Stimulated activated naive B cell treated with anti-CD40 and anti-IgM and Interleukin-4, amounts not matched to agents 10 μg/mL and 1 μg/mL and 100 μg/mL, for 72 hours (primary cell): ENCODE measurements around the gene SULF2.

ENCODE experiments used
- ATAC-seq, 2 donors: fragments of 150-1000 bp; cut with Tn5 transposase; replicated peaks; 2 replicates each; pipeline ENCODE4 v1.10.0; 2021; ENCODE audit warnings: moderate library complexity in 1 of 2
- DNase-seq: peaks from one replicate; pipeline ENCODE4 v3.0.0; 2021
- H3K27ac Mint-ChIP-seq: one replicate; pipeline ENCODE4 v1.8.0; 2022; ENCODE audit warnings: mild to moderate bottlenecking, mixed read lengths
- H3K27me3 Mint-ChIP-seq, 2 donors: one replicate each; pipeline ENCODE4 v1.8.0; 2022; ENCODE audit warnings: mixed read lengths in 2 of 2
- H3K36me3 Mint-ChIP-seq, 2 donors: one replicate each; pipeline ENCODE4 v1.8.0; 2022; ENCODE audit warnings: mixed read lengths in 2 of 2, mild to moderate bottlenecking in 1 of 2
- H3K4me1 Mint-ChIP-seq, 2 donors: one replicate each; pipeline ENCODE4 v1.8.0; 2022; ENCODE audit warnings: mixed read lengths in 2 of 2, mild to moderate bottlenecking in 1 of 2
- H3K4me3 Mint-ChIP-seq, 2 donors: one replicate each; pipeline ENCODE4 v1.8.0; 2022; ENCODE audit warnings: mild to moderate bottlenecking in 2 of 2, mixed read lengths in 2 of 2, moderate library complexity in 1 of 2
- H3K9me3 Mint-ChIP-seq, 2 donors: one replicate each; pipeline ENCODE4 v1.8.0; 2022; ENCODE audit warnings: mixed read lengths in 2 of 2, mild to moderate bottlenecking in 1 of 2

SULF2 gene

GRCh38 chr20:47684306-47685080 is 100.8 kb downstream of the SULF2 start:
- Mint-ChIP-seq H3K27me3 (peaks cover 5 to 8% of the 10 kb centered on the region in 2 donors), H3K4me1 (no peaks in the 10 kb centered on the region), H3K27ac (no peak overlapping the region), H3K4me3 (no peak overlapping the region), H3K36me3 (peaks cover 2 to 5% of the 10 kb centered on the region in 2 donors), H3K9me3 (peaks cover 0 to 6% of the 10 kb centered on the region in 2 donors)
- DNase-seq (no peak), ATAC-seq (no peak)

GRCh38 chr20:47682916-47683315 is 102.4 kb downstream of the SULF2 start:
- DNase-seq (no peak), ATAC-seq (no peak)
- H3K27ac Mint-ChIP-seq: no peak overlapping the region
- H3K9me3 Mint-ChIP-seq: peaks cover 0 to 4% of the 10 kb centered on the region in 2 donors
- peaks cover 0 to 7% of the 10 kb centered on the region in 2 donors for H3K27me3 Mint-ChIP-seq
- H3K36me3 Mint-ChIP-seq: peaks cover 0 to 5% of the 10 kb centered on the region in 2 donors
- peaks cover 0 to under 1% of the 10 kb centered on the region in 2 donors for H3K4me1 Mint-ChIP-seq
- H3K4me3 Mint-ChIP-seq: no peak overlapping the region

GRCh38 chr20:47682028-47682783 is 103.1 kb downstream of the SULF2 start:
- Mint-ChIP-seq H3K36me3 (no peaks in the 10 kb centered on the region), H3K9me3 (no peaks in the 10 kb centered on the region), H3K27me3 (no peaks in the 10 kb centered on the region), H3K4me3 (no peak overlapping the region), H3K4me1 (peaks cover 0 to 1% of the 10 kb centered on the region in 2 donors), H3K27ac (no peak overlapping the region)
- DNase-seq (no peak), ATAC-seq (no peak)

- ATAC-seq: no peak
These were observed 104.3 kb downstream of the SULF2 start for GRCh38 chr20:47680804-47681529.

DNA sequence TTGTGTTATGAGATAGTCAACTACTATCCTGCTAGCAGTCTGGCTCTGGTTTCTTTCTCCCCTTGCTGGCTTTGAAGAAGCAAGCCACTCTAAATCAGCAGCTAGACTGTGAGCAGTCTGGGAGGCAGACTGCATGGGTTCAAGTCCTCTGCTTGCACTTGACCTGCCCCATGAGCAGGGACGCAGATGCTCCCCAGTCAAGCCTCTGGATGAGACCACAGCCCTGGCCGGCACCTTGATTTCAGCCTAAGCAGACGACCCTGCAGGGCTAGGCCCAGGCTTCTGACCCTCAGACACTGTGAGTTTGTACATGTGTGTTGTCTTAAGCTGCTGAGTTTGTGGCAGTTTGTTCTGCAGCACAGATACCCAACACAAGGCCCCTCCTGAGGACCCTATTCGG is 105.8 kb downstream of the SULF2 start:
- peaks cover 0 to 1% of the 10 kb centered on the region in 2 donors for H3K4me1 Mint-ChIP-seq
- H3K27me3 Mint-ChIP-seq: no peaks in the 10 kb centered on the region
- no peak overlapping the region for H3K4me3 Mint-ChIP-seq
- DNase-seq (no peak), ATAC-seq (no peak)
- H3K36me3 Mint-ChIP-seq: no peaks in the 10 kb centered on the region
- no peak overlapping the region for H3K27ac Mint-ChIP-seq
- no peaks in the 10 kb centered on the region for H3K9me3 Mint-ChIP-seq

More at GRCh38 chr20:47680804-47681529, 104.3 kb downstream of the SULF2 start:
- no peak overlapping the region for H3K4me3 Mint-ChIP-seq
- H3K4me1 Mint-ChIP-seq: peaks cover 0 to 1% of the 10 kb centered on the region in 2 donors
- H3K9me3 Mint-ChIP-seq: no peaks in the 10 kb centered on the region
- no peaks in the 10 kb centered on the region for H3K36me3 Mint-ChIP-seq
- DNase-seq: no peak
- H3K27me3 Mint-ChIP-seq: no peaks in the 10 kb centered on the region
- H3K27ac Mint-ChIP-seq: no peak overlapping the region

GRCh38 chr20:47678536-47678935 is 106.7 kb downstream of the SULF2 start:
- no peaks in the 10 kb centered on the region for H3K36me3 Mint-ChIP-seq
- no peaks in the 10 kb centered on the region for H3K9me3 Mint-ChIP-seq
- DNase-seq (no peak), ATAC-seq (no peak)
- peaks cover 0 to 1% of the 10 kb centered on the region in 2 donors for H3K4me1 Mint-ChIP-seq
- no peak overlapping the region for H3K27ac Mint-ChIP-seq
- no peaks in the 10 kb centered on the region for H3K27me3 Mint-ChIP-seq
- H3K4me3 Mint-ChIP-seq: no peak overlapping the region

DNA sequence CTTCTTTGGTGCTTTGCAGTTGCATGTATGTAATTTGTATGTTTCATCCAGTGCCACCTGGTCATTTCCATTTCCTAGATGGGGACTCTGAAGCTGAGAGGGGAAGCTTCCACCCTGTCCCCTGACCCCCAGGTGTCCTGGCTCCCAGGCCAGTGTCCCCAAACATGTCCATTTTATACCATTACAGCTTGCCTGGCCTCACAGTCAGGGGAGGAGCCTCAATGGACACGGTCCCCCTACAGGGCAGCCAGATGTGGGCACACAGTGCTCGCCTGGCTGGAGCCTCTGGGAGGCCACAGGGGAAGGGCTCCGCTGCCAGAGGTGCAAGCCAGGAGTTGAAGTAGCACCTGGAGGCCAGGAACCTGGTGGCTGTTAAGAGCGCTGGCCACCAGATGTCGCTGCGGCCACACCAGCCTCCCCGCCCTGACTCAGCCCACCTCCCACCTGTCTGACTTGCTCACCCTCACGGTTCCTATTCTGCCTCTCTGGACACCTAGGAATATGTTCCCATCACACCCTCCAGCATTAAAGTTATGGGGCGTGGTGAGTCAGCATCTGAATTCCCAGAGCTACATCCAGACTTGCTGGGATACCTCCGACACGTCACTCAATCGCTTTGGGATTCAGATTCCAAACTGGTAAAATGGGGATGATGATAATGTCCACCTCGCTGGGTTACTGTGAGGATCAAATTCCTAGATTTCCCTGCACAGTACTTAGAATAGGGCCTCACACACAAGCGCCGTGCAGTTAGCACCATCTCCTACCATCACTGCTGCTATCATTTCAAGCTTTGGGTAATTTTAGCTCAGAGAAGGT is 107.4 kb downstream of the SULF2 start:
- H3K36me3 Mint-ChIP-seq: no peaks in the 10 kb centered on the region
- H3K4me3 Mint-ChIP-seq: no peak overlapping the region
- no peaks in the 10 kb centered on the region for H3K27me3 Mint-ChIP-seq
- ATAC-seq (peak; percentile 85 to 90), DNase-seq (peak; percentile 51)
- H3K9me3 Mint-ChIP-seq: no peaks in the 10 kb centered on the region
- H3K4me1 Mint-ChIP-seq: peaks cover 0 to 1% of the 10 kb centered on the region in 2 donors
- H3K27ac Mint-ChIP-seq: peak overlapping the region; percentile 47

GRCh38 chr20:47676912-47677634 is 108.2 kb downstream of the SULF2 start:
- ATAC-seq (no peak), DNase-seq (no peak)
- Mint-ChIP-seq H3K4me1 (peaks cover 0 to 1% of the 10 kb centered on the region in 2 donors), H3K27ac (no peak overlapping the region), H3K27me3 (no peaks in the 10 kb centered on the region), H3K4me3 (no peak overlapping the region), H3K36me3 (no peaks in the 10 kb centered on the region), H3K9me3 (no peaks in the 10 kb centered on the region)

- H3K9me3 Mint-ChIP-seq: no peaks in the 10 kb centered on the region
These were observed 109.0 kb downstream of the SULF2 start for GRCh38 chr20:47676219-47676721.

DNA sequence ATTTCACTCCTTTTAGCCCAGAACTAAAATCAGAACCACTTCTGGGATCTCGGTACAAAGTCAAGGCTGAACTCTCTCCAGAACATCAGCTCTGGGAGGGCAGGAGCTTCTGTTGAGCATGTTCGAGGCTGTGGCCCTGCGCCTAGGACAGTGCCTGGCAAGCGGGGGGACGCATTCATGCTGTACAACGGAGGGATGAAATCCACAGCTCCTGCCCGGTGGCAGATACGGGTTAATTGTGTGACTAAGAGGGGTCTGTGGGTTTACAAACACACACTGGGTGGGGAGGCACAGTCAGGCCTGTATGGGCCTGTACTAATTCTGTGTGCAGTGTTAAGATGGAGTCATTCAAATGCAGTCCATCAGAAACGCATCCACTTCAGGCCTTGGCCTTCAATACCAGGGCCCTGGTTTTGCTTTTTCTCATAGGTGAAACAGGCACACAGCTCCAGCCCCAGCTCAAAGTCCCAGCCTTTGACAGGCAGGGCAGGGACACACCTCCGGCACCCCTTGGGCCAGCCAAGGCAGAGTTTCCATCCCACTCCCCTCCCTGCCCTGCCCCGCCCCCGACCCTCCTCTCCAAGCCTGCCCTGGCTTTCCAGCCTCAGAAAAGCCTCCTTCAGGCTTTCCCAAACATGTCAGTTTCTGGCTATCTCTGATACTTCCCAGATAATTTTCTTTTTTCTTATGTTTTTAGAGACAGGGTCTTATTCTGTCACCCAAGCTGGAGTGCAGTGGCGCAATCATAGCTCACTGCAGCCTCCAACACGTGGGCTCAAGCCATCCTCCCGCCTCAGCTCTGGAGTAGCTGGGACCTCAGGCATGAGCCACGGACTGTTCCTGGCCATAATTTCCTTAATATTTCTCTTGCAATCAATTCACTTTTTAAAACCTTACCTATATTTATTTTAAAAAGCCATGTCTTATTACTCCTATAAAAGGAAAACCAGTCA is 109.8 kb downstream of the SULF2 start:
- no peak for DNase-seq
- H3K27ac Mint-ChIP-seq: no peak overlapping the region
- no peak for ATAC-seq
- no peaks in the 10 kb centered on the region for H3K9me3 Mint-ChIP-seq
- peaks cover 0 to under 1% of the 10 kb centered on the region in 2 donors for H3K27me3 Mint-ChIP-seq
- H3K36me3 Mint-ChIP-seq: no peaks in the 10 kb centered on the region
- H3K4me3 Mint-ChIP-seq: no peak overlapping the region
- H3K4me1 Mint-ChIP-seq: peaks cover 0 to 1% of the 10 kb centered on the region in 2 donors

More at GRCh38 chr20:47676219-47676721, 109.0 kb downstream of the SULF2 start:
- Mint-ChIP-seq H3K27me3 (no peaks in the 10 kb centered on the region), H3K4me1 (peaks cover 0 to 1% of the 10 kb centered on the region in 2 donors), H3K36me3 (no peaks in the 10 kb centered on the region), H3K27ac (no peak overlapping the region), H3K4me3 (no peak overlapping the region)
- no peak for DNase-seq
- ATAC-seq: no peak

DNA sequence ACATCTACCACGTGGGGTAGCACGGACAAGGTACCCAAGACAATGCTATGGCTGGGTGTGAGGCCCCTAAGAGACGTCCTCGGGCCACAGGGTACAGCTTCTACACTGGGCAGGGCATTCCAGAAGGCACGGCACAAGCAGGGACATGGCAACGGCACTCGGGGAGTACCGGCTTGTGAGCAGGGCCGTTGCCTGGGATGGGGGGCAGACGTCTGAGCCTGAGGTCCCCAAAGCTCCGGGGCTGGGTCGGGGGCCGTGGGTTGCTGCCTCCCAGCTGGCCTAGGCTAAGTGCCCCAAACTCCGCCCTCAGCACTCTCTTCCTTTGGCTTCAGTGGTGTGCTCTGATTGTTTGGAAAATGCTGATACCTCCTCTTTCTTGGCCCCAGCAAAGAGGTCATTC is 110.6 kb downstream of the SULF2 start:
- H3K27me3 Mint-ChIP-seq: peaks cover 0 to 3% of the 10 kb centered on the region in 2 donors
- peak overlapping the region; percentile 75 for H3K27ac Mint-ChIP-seq
- H3K4me3 Mint-ChIP-seq: no peak overlapping the region

GRCh38 chr20:47674145-47674544 is 111.1 kb downstream of the SULF2 start:
- no peaks in the 10 kb centered on the region for H3K9me3 Mint-ChIP-seq
- peaks cover 0 to under 1% of the 10 kb centered on the region in 2 donors for H3K36me3 Mint-ChIP-seq
- ATAC-seq: no peak

More for the DNA sequence above, 110.6 kb downstream of the SULF2 start:
- DNase-seq (no peak), ATAC-seq (no peak)
- no peaks in the 10 kb centered on the region for H3K36me3 Mint-ChIP-seq
- no peaks in the 10 kb centered on the region for H3K9me3 Mint-ChIP-seq
- H3K4me1 Mint-ChIP-seq: peaks cover 0 to 4% of the 10 kb centered on the region in 2 donors

More at GRCh38 chr20:47674145-47674544, 111.1 kb downstream of the SULF2 start:
- Mint-ChIP-seq H3K27me3 (peaks cover 0 to 3% of the 10 kb centered on the region in 2 donors), H3K4me3 (no peak overlapping the region), H3K4me1 (peaks cover 0 to 4% of the 10 kb centered on the region in 2 donors), H3K27ac (peak overlapping the region; percentile 75)
- no peak for DNase-seq
